ENCODE data around the gene NCOA6.
A peak's percentile ranks its signal among the peaks of the same experiment; 100 is the strongest.
"Not testable (repeated sequence)": the region's sequence is repeated elsewhere in the genome, so short reads cannot be mapped to it uniquely, and the experiment has no call there.

Gene NCOA6

GRCh38 chr20:34774886-34775285 lies 50.6 kb downstream of the NCOA6 start:
- DNase-seq (ENCODE audit: low spot score), result no peak

- DNase-seq (ENCODE audit: low spot score), result no peak
Measured at GRCh38 chr20:34774449-34774848, 51.0 kb downstream of the NCOA6 start.

GRCh38 chr20:34773726-34774125 lies 51.7 kb downstream of the NCOA6 start:
- no peak for DNase-seq (ENCODE audit: low spot score)

- DNase-seq (ENCODE audit: low spot score), result no peak
Measured at GRCh38 chr20:34772437-34772836, 53.0 kb downstream of the NCOA6 start.

GRCh38 chr20:34771680-34772081 lies 53.8 kb downstream of the NCOA6 start:
- no peak for DNase-seq (ENCODE audit: low spot score)

- peak; percentile 42 for DNase-seq (ENCODE audit: low spot score)
Measured at GRCh38 chr20:34768096-34768495, 57.4 kb downstream of the NCOA6 start.

GRCh38 chr20:34762031-34762555 lies 63.4 kb downstream of the NCOA6 start:
- no peak for DNase-seq (ENCODE audit: low spot score)

GRCh38 chr20:34755367-34755766 lies 70.1 kb downstream of the NCOA6 start:
- no peak for DNase-seq (ENCODE audit: low spot score)

- DNase-seq (ENCODE audit: low spot score), result no peak
Measured at GRCh38 chr20:34754611-34755010, 70.8 kb downstream of the NCOA6 start.

GRCh38 chr20:34753706-34754461 lies 71.6 kb downstream of the NCOA6 start:
- DNase-seq (ENCODE audit: low spot score), result peak; percentile 12

- no peak for DNase-seq (ENCODE audit: low spot score)
Measured at GRCh38 chr20:34751453-34751852, 74.0 kb downstream of the NCOA6 start.

- no peak for DNase-seq (ENCODE audit: low spot score)
Measured at GRCh38 chr20:34750484-34750883, 75.0 kb downstream of the NCOA6 start.

GRCh38 chr20:34748709-34749108 lies 76.7 kb downstream of the NCOA6 start:
- DNase-seq (ENCODE audit: low spot score), result no peak

- no peak for DNase-seq (ENCODE audit: low spot score)
Measured at GRCh38 chr20:34747479-34747878, 78.0 kb downstream of the NCOA6 start.

- DNase-seq (ENCODE audit: low spot score), result no peak
Measured at GRCh38 chr20:34746674-34747073, 78.8 kb downstream of the NCOA6 start.

GRCh38 chr20:34744847-34745246 lies 80.6 kb downstream of the NCOA6 start:
- DNase-seq (ENCODE audit: low spot score), result no peak

- no peak for DNase-seq (ENCODE audit: low spot score)
Measured at GRCh38 chr20:34744340-34744739, 81.1 kb downstream of the NCOA6 start.

GRCh38 chr20:34743039-34743438 lies 82.4 kb downstream of the NCOA6 start:
- no peak for DNase-seq (ENCODE audit: low spot score)

- no peak for DNase-seq (ENCODE audit: low spot score)
Measured at GRCh38 chr20:34736106-34736735, 89.2 kb downstream of the NCOA6 start.

- DNase-seq (ENCODE audit: low spot score), result no peak
Measured at GRCh38 chr20:34732523-34732922, 92.9 kb downstream of the NCOA6 start.

GRCh38 chr20:34729416-34729815 lies 96.0 kb downstream of the NCOA6 start:
- DNase-seq (ENCODE audit: low spot score), result no peak

GRCh38 chr20:34724172-34724571 lies 101.3 kb downstream of the NCOA6 start:
- DNase-seq (ENCODE audit: low spot score), result no peak

- DNase-seq (ENCODE audit: low spot score), result not testable (repeated sequence)
Measured at GRCh38 chr20:34722560-34722959, 102.9 kb downstream of the NCOA6 start.

- DNase-seq (ENCODE audit: low spot score), result no peak
Measured at GRCh38 chr20:34720266-34720665, 105.2 kb downstream of the NCOA6 start.

Data from AG08396 (cell line).